8988T (cell line): ENCODE data around the gene CDH11.

Source experiments
- DNase-seq: peaks from one replicate; pipeline ENCODE4 v3.0.0; 2011

The CDH11 gene

GRCh38 chr16:64973171-64973570, 148.7 kb downstream of the CDH11 start:
- no peak for DNase-seq

DNA sequence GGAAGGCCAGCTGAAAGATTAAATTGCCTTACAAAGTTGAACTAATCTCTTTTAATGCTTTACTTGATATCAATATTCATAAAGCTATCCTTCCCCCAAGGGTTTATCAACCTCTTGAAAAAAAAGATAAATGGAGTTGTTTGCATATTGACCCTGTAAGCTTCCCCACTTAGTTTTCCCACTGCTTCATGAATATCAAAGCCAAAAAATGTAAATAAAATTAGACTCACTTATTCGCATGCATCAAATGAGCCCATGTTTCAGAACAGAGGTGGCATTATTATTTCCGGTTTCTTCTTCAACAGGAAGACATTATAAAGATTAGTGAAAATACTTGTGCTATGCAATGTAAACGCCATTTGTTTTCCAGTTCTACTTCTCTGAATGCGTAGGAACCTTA, 150.7 kb downstream of the CDH11 start:
- no peak for DNase-seq

- no peak for DNase-seq
Observed at GRCh38 chr16:64969221-64969620, 152.6 kb downstream of the CDH11 start.

DNA sequence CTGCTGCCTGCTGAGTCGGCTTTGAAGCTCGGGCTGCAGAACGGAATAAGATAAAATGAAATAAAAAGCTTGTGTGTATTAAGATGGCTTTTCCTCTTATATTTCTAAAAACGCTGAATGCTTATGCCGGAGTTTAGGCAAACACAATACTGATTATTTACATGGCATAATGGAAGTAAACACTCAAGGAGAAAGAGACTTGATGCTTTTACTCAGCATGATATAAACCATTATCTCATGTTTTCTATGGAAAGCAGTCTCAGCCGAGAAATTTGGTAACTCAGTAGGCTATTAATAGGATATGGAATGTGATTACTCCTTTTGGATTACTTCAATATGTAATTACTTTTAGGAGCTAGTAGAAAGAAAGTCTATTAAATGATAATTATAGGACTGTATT, 153.3 kb downstream of the CDH11 start:
- DNase-seq = no peak

GRCh38 chr16:64964126-64964540, 157.7 kb downstream of the CDH11 start:
- no peak for DNase-seq

GRCh38 chr16:64962786-64963185, 159.1 kb downstream of the CDH11 start:
- DNase-seq = no peak

DNA sequence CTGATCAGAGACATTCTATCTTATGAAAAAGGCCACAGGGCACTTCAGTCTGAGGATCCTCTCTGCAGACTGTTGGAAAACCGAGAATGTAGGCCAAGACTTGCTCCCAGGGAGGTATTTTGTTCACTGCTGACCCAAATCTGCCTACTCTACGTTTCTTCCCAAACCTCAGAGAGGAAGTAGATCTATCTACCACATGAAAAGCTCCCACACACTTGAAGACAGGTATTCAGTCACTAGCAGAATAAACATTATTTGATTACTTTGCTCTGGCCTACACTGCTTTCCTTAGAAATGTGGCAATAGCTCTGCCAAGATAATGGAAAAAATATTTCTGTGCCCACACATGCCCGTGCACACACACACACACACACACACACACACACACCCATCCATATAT, 164.6 kb downstream of the CDH11 start:
- no peak for DNase-seq

- DNase-seq = no peak
Observed at GRCh38 chr16:64952177-64952576, 169.7 kb downstream of the CDH11 start.

GRCh38 chr16:64951193-64951592, 170.7 kb downstream of the CDH11 start:
- no peak for DNase-seq

GRCh38 chr16:64950731-64951130, 171.1 kb downstream of the CDH11 start:
- no peak for DNase-seq

DNA sequence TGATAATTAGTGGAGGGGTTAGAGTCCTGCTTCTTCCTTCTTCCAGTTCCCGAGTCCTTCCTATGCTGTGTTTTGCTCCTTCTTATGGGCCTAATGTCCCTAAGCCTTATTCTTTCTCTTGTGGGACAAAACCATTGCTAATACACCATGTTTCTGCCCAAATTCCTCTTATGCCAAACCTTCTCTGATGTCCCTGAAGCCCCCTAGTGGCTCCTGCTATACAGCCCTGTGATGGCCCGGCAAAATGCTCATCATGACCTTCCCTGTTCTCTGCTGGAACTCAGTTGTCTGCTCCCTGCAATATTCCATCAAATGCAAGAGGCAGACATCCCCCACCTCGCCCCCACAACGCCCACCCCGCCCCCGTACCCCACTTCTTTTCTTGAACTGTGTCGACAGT, 171.6 kb downstream of the CDH11 start:
- no peak for DNase-seq

DNA sequence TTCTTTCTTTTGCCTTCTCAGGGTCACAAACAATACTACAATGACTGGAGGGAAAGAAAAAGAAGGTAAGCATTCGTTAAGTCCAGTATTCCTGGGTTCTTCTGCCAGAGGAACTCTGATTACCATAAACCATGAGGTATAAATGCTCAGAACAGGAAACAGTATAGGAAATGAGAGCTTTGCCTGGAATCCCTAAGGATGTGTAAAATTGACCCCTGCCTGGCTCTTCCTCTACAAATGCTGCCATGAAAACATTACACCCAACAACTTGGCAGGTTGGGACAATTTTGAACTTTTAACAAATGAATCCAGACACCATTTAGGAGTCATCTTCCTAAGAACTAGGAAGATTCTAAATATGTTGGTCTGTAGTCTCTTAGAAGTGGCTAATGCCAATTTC, 173.8 kb downstream of the CDH11 start:
- DNase-seq = no peak

GRCh38 chr16:64947651-64948050, 174.2 kb downstream of the CDH11 start:
- DNase-seq = no peak

GRCh38 chr16:64933885-64934284, 188.0 kb downstream of the CDH11 start:
- no peak for DNase-seq

GRCh38 chr16:64926476-64926875, 195.4 kb downstream of the CDH11 start:
- DNase-seq = no peak

DNA sequence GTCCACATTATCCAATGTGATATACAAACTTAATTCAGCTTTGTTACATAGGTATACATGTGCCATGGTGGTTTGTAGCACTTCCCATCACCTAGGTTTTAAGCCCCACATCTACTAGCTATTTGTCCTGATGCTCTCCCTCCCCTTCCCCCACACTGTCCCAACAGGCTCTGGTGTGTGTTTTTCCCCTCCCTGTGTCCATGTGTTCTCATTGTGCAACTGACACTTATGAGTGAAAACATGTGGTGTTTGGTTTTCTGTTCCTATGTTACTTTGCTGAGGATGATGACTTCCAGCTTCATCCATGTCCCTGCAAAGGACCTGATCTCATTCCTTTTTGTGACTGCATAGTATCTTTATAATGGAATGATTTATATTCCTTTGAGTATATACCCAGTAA, 196.7 kb downstream of the CDH11 start:
- no peak for DNase-seq

DNA sequence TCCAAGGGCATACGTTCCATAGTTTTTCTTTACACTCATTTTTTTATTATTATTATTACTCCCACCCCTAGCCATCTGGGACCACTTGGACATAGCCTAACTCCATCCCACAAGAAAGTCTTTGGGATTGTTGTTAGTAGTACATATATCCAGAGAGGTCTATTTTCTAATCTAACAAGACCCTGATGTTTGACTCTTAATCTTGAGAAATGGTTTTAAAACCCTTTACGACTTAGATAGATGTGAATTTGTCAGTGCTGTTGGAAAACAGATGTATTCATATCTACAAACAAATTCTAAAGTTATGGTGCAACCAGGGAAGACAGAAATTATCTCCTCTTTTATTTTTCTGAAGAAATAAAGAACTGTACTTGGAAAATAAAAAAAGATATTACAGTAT, 197.8 kb downstream of the CDH11 start:
- no peak for DNase-seq

DNA sequence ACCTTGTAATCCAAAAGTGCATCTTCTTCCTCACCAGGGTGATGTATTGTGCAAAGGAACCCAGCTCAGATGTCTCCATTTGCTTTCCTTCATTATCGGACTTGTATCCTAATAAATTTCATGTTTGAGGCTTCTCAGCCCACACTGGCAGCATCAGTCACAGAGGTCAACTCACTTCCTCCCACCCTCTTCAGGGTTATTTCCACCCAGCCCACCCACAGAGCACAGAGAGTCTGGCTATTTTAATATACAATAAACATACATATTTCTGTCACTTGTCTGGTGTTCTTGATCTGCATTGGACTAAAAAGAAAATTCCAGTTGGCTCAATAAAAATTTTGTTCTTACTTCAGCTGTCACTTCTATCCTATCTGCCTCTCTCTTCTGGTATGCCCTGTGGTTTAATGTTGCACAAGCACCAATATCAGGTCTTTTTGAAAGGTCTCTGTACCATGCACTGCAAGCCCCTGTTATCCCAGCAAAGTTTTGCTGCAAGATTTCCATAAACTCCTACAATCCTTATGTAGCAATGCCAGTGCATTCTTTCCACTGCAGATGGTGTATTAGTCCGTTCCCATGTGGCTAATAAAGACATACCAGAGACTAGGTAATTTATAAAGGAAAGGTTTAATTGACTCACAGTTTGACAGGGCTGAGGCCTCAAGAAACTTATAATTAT, 201.8 kb downstream of the CDH11 start:
- no peak for DNase-seq

GRCh38 chr16:64919141-64919540, 202.7 kb downstream of the CDH11 start:
- DNase-seq = no peak

DNA sequence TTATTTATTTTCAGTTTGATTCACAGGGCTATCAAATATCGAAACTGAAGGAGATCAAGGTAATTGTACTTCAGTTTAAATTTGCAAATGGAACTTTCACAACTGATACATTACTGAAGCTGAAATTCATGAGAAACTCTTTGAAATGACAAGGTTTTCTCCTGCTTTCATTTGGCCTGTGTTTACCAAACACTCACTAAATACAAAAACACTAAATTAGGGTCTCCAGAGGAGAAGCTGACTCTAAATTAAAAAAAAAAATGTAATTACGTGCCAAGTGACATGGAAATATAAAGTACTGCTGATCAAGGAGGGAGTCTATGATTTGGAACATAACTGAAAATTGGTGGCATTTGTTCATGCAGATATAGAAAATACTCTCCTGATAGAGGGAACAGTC, 205.8 kb downstream of the CDH11 start:
- no peak for DNase-seq

DNA sequence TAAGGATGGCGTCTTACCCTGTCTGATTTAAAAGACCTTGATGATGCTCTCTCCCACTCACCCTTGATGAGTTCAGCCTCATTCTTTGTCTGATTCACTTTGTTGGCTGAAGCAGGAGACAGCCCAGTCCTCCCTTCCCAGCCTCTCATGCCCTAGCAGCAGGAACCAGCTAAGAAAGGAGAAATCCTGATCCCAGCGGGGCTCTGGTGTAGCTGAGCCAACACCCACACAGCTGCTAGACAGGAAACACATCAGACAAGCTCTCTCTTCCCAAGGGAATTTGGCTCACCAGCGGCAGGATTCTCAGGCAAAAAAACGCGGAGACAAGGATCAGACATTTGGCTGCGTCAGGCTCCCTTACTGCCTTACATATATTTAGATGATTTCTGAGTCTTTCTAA, 211.5 kb downstream of the CDH11 start:
- DNase-seq = no peak

- no peak for DNase-seq
Observed at GRCh38 chr16:64907844-64908243, 214.0 kb downstream of the CDH11 start.

DNA sequence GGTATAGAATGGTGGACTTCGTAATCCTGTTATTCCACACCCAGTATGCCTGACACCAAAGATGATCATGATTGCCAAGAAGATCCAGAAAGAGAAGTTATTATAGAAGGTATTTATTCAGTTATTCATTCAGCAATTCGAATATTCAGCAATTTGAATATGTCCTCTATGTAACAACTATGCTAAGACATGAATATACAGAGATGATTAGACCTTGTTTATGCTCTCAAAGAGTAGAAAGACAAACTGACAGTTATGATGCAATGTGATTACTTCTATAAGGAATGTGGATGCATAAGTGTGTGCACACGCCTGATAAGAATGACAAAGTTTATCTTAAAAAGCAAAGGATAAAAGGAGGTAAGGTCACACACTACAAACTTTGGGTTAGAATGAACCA, 218.1 kb downstream of the CDH11 start:
- no peak for DNase-seq

DNA sequence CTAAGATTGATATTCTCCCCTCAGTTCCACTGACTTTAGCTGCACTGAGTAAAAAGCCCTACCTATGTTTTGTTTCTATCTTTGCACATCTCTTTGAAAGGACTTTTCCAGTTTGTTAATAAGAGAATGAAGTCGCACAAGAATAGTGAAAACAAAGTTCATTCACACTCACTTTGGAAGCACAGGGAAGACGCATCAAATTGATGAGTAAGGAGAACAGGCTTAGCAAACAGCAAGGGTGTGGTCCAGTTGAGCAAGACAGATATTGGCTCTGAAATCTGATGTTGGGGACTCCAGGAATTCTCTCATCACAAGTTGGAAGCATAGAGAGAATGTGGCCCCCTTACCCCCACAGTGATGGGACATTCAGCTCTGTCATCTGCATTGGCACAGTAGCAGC, 221.3 kb downstream of the CDH11 start:
- no peak for DNase-seq

- DNase-seq = no peak
Observed at GRCh38 chr16:64900019-64900418, 221.8 kb downstream of the CDH11 start.

DNA sequence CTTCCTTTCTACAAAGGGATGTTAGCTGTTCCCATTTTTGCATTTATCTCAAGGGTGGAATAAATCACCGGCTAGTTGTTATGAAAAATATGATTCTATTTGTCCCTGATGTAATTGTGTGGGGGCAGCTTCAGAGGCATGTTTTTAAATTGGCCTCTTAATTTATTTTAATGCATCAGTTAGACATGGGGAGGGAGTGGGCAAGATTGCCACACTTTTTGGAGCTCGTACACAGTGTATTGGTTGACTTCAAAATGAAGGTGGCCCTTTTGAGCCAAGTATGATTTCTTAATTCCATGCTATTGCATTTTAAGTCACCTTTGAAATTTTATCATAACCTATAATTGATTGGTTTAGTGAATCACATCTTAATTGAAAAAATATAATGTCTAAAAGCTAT, 223.7 kb downstream of the CDH11 start:
- DNase-seq = no peak
